22Rv1 (cell line): ENCODE results near the gene SEC14L3.
A peak's percentile ranks its signal among the peaks of the same experiment; 100 is the strongest.

Experiments used
- CTCF ChIP-seq: fragments of 450-650 bp; IDR thresholded peaks from 2 replicates; pipeline ENCODE4 v1.5.1; 2017; ENCODE audit warnings: mild to moderate bottlenecking
- ZFX ChIP-seq: fragments of 450-650 bp; IDR thresholded peaks from 2 replicates; pipeline ENCODE4 v1.6.1; 2017; ENCODE audit warnings: antibody characterized with exemption, borderline replicate concordance

GRCh38 chr22:30444632-30445437, 27.0 kb downstream of the SEC14L3 start:
- TF ChIP-seq CTCF (peak; percentile 83), ZFX (no peak)
